ENCODE measurements around the gene TCF25.

DNA sequence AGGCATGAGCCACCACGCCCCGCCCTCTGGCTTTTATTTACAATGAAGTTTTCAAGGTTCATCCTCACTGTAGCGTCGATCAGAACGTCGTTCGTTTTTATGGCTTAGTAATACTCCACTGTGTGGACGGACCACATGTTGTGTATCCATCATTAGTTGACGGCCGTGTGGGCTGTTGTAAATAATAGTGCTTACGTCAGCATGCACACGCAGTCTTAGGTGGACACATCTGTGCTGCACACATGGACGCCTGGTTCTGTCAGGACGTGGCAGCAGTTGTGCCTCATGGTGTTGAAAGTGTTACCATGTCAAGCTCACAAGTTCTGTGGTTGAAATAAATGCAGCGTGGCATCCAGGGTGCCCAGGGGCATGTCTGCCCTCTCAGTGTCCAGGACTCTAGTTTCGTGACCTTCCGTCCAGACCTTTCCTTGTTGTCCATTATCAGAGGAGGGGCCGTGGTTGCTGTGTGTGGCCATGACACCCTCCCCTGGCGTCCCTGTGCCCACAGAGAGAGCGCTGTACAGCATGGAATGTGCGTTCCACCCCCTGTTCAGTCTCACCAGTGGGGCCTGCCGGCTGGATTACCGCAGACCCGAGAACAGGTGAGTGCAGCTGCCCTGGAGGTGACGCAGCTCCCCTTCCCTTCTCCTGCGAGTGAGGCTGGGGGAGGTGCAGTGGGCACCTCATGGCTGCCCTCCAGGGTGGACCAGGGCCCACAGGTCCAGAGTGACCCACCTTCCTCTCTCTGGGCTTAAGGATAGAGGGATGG is 22.3 kb downstream of the TCF25 start:
- TF ChIP-seq EZH2 (IDR thresholded peaks at IDR 0.05) (no peak), POLR2AphosphoS5 (IDR thresholded peaks at IDR 0.05; ENCODE audit: borderline replicate concordance, low read depth, low read length) (no peak), FOXP2 (optimal IDR thresholded peaks at IDR 0.05; ENCODE audit: control extremely low read depth, extremely low read length, insufficient read depth) (no peak)

All from SK-N-MC (cell line).